OCI-LY7 (cell line): Measurements from ENCODE around the gene SLC35G3. TPM values are rescaled to one million over a fixed set of nuclear protein-coding genes. Genes with fewer than 3 reads are reported as not detected.

Source experiments
- BruUV-seq: library from RNA; stranded (reverse); fragments of 400-500 nt; replicated peaks from 2 replicates; lab custom pipeline; 2021; lab: Mats Ljungman, UMichigan
- CTCF ChIA-PET: fragments of 300-600 bp; sonication (Branson Sonifier 250); formaldehyde crosslinking; loops from one replicate; lab custom pipeline; 2022; ENCODE audit warnings: antibody characterized with exemption; ENCODE audit not compliant: unreplicated experiment; lab: Charles Lee
- POLR2A ChIA-PET: fragments of 300-600 bp; sonication (Branson Sonifier 250); formaldehyde crosslinking; loops from one replicate; lab custom pipeline; 2022; ENCODE audit warnings: antibody characterized with exemption; lab: Charles Lee
- DNase-seq: peaks from one replicate; pipeline ENCODE4 v3.0.0-alpha.2; 2015; ENCODE audit warnings: low spot score
- H2AFZ ChIP-seq: fragments of 200-600 bp; sonication (generic), shearing (Covaris generic); 2 replicates; pipeline ENCODE4 v1.6.1; 2014; ENCODE audit warnings: mild to moderate bottlenecking, antibody characterized with exemption, low read length, moderate library complexity
- H3K27ac ChIP-seq: fragments of 200-600 bp; sonication (generic); 2 replicates; pipeline ENCODE4 v1.5.1; 2014; ENCODE audit warnings: mixed run types, low read depth, mild to moderate bottlenecking, moderate library complexity, low read length, inconsistent platforms; ENCODE audit not compliant: poor library complexity, severe bottlenecking
- H3K36me3 ChIP-seq: fragments of 200-600 bp; sonication (generic); 2 replicates; pipeline ENCODE4 v1.6.1; 2014; ENCODE audit warnings: mild to moderate bottlenecking, antibody characterized with exemption, low read length, moderate library complexity, mixed read lengths; ENCODE audit not compliant: insufficient read depth
- H3K4me1 ChIP-seq: fragments of 200-600 bp; sonication (generic); 2 replicates; pipeline ENCODE4 v1.5.1; 2014; ENCODE audit warnings: mild to moderate bottlenecking, low read length; ENCODE audit not compliant: insufficient read depth, poor library complexity, severe bottlenecking
- H3K4me2 ChIP-seq: fragments of 200-600 bp; sonication (generic); 2 replicates; pipeline ENCODE4 v1.6.1; 2014; ENCODE audit warnings: mild to moderate bottlenecking, low read length
- H3K4me3 ChIP-seq: fragments of 200-600 bp; sonication (generic); 2 replicates; pipeline ENCODE4 v1.5.1; 2014; ENCODE audit warnings: mild to moderate bottlenecking, low read depth, low read length; ENCODE audit not compliant: poor library complexity, severe bottlenecking
- H3K79me2 ChIP-seq: fragments of 200-600 bp; sonication (generic); 2 replicates; pipeline ENCODE4 v1.6.1; 2016; ENCODE audit warnings: low read depth, mild to moderate bottlenecking, low read length, moderate library complexity, mixed read lengths; ENCODE audit not compliant: insufficient read depth
- H3K9me2 ChIP-seq: fragments of 200-600 bp; sonication (generic); 2 replicates; pipeline ENCODE4 v1.6.1; 2016; ENCODE audit warnings: mild to moderate bottlenecking, low read length, mixed read lengths; ENCODE audit not compliant: insufficient read depth
- H3K9me3 ChIP-seq: fragments of 200-600 bp; sonication (generic); 2 replicates; pipeline ENCODE4 v1.6.1; 2014; ENCODE audit warnings: mild to moderate bottlenecking, mixed run types, low read length, mixed read lengths
- H4K20me1 ChIP-seq: fragments of 200-600 bp; sonication (generic); 2 replicates; pipeline ENCODE4 v1.6.1; 2014; ENCODE audit warnings: mild to moderate bottlenecking, antibody characterized with exemption, low read length, moderate library complexity, mixed read lengths; ENCODE audit not compliant: insufficient read depth
- EZH2phosphoT487 ChIP-seq: fragments of 200-600 bp; sonication (generic); IDR thresholded peaks from 2 replicates; pipeline ENCODE4 v1.6.1; 2018; ENCODE audit warnings: low read depth, borderline replicate concordance, mild to moderate bottlenecking, mixed run types, antibody characterized with exemption, low read length, moderate library complexity, mixed read lengths
- intact Hi-C: fragments of 100-400 bp; cut with micrococcal nuclease; formaldehyde crosslinking; loops from one replicate; pipeline ENCODE4 v1.10.0; 2022; ENCODE audit not compliant: unreplicated experiment
- total RNA-seq, 2 experiments: library from RNA; depleted of rRNA in 1 of 2; stranded (reverse); fragments of >200 nt in 1 of 2; shearing (Covaris generic) in 1 of 2; gene quantifications; 2 replicates each; pipeline ENCODE4 v1.2.3, GENCODE V29; 2014 to 2022
- TF ChIP-seq, protein P1 (sequence below): fragments of 200-600 bp; sonication (generic); conservative IDR thresholded peaks from 2 replicates; pipeline ENCODE4 v1.5.1; 2014; ENCODE audit warnings: mild to moderate bottlenecking, antibody characterized with exemption, low read length, moderate library complexity, mixed read lengths

The SLC35G3 gene
- total RNA-seq, 2 experiments from 2014 or later = not detected

DNA sequence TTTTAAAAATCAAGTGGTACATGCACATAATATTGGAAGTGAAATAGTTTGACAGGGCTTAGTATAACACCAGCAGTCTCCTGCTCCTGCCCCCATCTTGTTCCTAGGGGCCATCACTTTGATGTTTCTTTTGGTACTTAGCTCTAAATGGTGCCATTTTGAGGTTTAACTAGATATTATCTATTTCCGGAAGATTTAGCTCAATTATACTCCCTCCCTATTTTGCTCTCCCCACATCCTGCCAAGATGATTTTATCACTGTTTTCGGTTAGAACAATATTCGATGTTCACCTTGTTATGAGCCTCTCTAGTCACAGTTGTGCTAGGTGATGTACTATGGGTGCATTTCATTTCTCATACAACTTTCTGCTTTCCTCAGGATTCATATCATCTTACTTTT is 20.0 kb upstream of the SLC35G3 start:
- intact Hi-C loops = no loop called here
- H3K36me3 ChIP-seq = no peaks in the 10 kb centered on the region
- POLR2A ChIA-PET = no interaction called here
- CTCF ChIA-PET = no interaction called here
- no peaks in the 10 kb centered on the region for H3K79me2 ChIP-seq
- no peak overlapping the region for H3K4me2 ChIP-seq
- no peak for DNase-seq
- TF ChIP-seq EZH2phosphoT487 = no peak
- TF ChIP-seq, protein P1, sequence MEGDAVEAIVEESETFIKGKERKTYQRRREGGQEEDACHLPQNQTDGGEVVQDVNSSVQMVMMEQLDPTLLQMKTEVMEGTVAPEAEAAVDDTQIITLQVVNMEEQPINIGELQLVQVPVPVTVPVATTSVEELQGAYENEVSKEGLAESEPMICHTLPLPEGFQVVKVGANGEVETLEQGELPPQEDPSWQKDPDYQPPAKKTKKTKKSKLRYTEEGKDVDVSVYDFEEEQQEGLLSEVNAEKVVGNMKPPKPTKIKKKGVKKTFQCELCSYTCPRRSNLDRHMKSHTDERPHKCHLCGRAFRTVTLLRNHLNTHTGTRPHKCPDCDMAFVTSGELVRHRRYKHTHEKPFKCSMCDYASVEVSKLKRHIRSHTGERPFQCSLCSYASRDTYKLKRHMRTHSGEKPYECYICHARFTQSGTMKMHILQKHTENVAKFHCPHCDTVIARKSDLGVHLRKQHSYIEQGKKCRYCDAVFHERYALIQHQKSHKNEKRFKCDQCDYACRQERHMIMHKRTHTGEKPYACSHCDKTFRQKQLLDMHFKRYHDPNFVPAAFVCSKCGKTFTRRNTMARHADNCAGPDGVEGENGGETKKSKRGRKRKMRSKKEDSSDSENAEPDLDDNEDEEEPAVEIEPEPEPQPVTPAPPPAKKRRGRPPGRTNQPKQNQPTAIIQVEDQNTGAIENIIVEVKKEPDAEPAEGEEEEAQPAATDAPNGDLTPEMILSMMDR = no peak
- H3K9me3 ChIP-seq = no peaks in the 10 kb centered on the region
- no peaks in the 10 kb centered on the region for H4K20me1 ChIP-seq
- no peaks in the 10 kb centered on the region for H3K4me1 ChIP-seq
- no peak overlapping the region for H2AFZ ChIP-seq
- no peak overlapping the region for H3K4me3 ChIP-seq
- no peak overlapping the region for H3K27ac ChIP-seq
- H3K9me2 ChIP-seq = no peaks in the 10 kb centered on the region
- no TSS peak for BruUV-seq

GRCh38 chr17:35213412-35213940 is 19.3 kb upstream of the SLC35G3 start:
- Histone ChIP-seq H3K4me2 (no peak overlapping the region), H3K4me3 (no peak overlapping the region), H3K27ac (no peak overlapping the region), H3K36me3 (no peaks in the 10 kb centered on the region), H3K9me3 (no peaks in the 10 kb centered on the region), H3K79me2 (no peaks in the 10 kb centered on the region), H2AFZ (no peak overlapping the region), H3K4me1 (no peaks in the 10 kb centered on the region), H4K20me1 (no peaks in the 10 kb centered on the region), H3K9me2 (no peaks in the 10 kb centered on the region)
- TF ChIP-seq EZH2phosphoT487 = no peak
- TF ChIP-seq, protein P1 = no peak
- CTCF ChIA-PET = interaction anchor here (0.5 kb wide), 1 partner anchor 40 kb away, joined by 3 read pairs; no protein-coding TSS in a partner anchor
- POLR2A ChIA-PET = no interaction called here
- intact Hi-C loops = no loop called here
- BruUV-seq = no TSS peak
- no peak for DNase-seq

GRCh38 chr17:35212668-35213067 is 18.5 kb upstream of the SLC35G3 start:
- POLR2A ChIA-PET = no interaction called here

More at GRCh38 chr17:35212668-35213067, 18.5 kb upstream of the SLC35G3 start:
- Histone ChIP-seq H3K27ac (no peak overlapping the region), H3K9me3 (no peaks in the 10 kb centered on the region), H3K79me2 (no peaks in the 10 kb centered on the region), H4K20me1 (no peaks in the 10 kb centered on the region), H3K9me2 (no peaks in the 10 kb centered on the region), H2AFZ (no peak overlapping the region), H3K4me3 (no peak overlapping the region), H3K36me3 (no peaks in the 10 kb centered on the region), H3K4me2 (no peak overlapping the region), H3K4me1 (no peaks in the 10 kb centered on the region)
- BruUV-seq = no TSS peak
- intact Hi-C loops = no loop called here
- TF ChIP-seq EZH2phosphoT487 = no peak
- TF ChIP-seq, protein P1 = no peak
- CTCF ChIA-PET = interaction anchor here (0.5 kb wide), 1 partner anchor 41 kb away, joined by 3 read pairs; no protein-coding TSS in a partner anchor
- DNase-seq = no peak
